Measurements from ENCODE around the gene EPB41L2.

DNA sequence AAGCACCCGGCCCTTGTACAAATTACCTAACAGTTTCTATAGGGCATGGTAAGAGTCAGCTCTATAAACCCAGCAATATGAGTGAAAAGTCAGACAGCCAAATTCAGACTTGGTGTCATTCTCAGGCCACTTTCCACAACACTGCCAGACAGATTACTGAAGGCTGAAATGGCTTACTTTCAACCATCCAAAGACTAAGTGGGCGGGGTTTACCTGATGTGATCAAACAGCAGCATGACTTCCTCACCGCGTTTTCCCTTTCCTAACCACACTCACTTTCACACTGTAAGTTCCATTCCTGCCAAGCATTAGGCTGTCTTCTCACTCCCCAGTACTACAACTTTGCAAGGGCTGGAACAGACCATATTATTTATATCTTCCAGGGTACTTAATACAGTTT is 149.9 kb downstream of the EPB41L2 start:
- TF ChIP-seq, protein P1, sequence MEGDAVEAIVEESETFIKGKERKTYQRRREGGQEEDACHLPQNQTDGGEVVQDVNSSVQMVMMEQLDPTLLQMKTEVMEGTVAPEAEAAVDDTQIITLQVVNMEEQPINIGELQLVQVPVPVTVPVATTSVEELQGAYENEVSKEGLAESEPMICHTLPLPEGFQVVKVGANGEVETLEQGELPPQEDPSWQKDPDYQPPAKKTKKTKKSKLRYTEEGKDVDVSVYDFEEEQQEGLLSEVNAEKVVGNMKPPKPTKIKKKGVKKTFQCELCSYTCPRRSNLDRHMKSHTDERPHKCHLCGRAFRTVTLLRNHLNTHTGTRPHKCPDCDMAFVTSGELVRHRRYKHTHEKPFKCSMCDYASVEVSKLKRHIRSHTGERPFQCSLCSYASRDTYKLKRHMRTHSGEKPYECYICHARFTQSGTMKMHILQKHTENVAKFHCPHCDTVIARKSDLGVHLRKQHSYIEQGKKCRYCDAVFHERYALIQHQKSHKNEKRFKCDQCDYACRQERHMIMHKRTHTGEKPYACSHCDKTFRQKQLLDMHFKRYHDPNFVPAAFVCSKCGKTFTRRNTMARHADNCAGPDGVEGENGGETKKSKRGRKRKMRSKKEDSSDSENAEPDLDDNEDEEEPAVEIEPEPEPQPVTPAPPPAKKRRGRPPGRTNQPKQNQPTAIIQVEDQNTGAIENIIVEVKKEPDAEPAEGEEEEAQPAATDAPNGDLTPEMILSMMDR (IDR thresholded peaks at IDR 0.05 in 2 of 3, conservative IDR thresholded peaks at IDR 0.05 in 1 of 3; ENCODE audit: borderline replicate concordance in 1 of 3, insufficient read depth in 1 of 3, low read depth in 2 of 3, low read length in 2 of 3): no peak
- TF ChIP-seq YY1 (IDR thresholded peaks at IDR 0.05; ENCODE audit: extremely low read depth, insufficient replicate concordance, low read depth, low read length): no peak
- TF ChIP-seq, protein P2, sequence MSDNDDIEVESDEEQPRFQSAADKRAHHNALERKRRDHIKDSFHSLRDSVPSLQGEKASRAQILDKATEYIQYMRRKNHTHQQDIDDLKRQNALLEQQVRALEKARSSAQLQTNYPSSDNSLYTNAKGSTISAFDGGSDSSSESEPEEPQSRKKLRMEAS (IDR thresholded peaks at IDR 0.05): no peak
- no peak for TF ChIP-seq EZH2phosphoT487 (IDR thresholded peaks at IDR 0.05; ENCODE audit: borderline replicate concordance)
- no peak for TF ChIP-seq SP1 (IDR thresholded peaks at IDR 0.05; ENCODE audit: low read depth)
- TF ChIP-seq POLR2A (IDR thresholded peaks at IDR 0.05; ENCODE audit: borderline replicate concordance, extremely low read depth, insufficient read depth, insufficient read length): no peak
- TF ChIP-seq, protein P3, sequence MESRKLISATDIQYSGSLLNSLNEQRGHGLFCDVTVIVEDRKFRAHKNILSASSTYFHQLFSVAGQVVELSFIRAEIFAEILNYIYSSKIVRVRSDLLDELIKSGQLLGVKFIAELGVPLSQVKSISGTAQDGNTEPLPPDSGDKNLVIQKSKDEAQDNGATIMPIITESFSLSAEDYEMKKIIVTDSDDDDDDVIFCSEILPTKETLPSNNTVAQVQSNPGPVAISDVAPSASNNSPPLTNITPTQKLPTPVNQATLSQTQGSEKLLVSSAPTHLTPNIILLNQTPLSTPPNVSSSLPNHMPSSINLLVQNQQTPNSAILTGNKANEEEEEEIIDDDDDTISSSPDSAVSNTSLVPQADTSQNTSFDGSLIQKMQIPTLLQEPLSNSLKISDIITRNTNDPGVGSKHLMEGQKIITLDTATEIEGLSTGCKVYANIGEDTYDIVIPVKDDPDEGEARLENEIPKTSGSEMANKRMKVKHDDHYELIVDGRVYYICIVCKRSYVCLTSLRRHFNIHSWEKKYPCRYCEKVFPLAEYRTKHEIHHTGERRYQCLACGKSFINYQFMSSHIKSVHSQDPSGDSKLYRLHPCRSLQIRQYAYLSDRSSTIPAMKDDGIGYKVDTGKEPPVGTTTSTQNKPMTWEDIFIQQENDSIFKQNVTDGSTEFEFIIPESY (IDR thresholded peaks at IDR 0.05; ENCODE audit: extremely low read depth, insufficient replicate concordance, low read length): no peak
- no peak for TF ChIP-seq POLR2AphosphoS5 (IDR thresholded peaks at IDR 0.05; ENCODE audit: low read depth, low read length)
- no peak for TF ChIP-seq EZH2 (IDR thresholded peaks at IDR 0.05)
- no peak for TF ChIP-seq SIN3A (IDR thresholded peaks at IDR 0.05; ENCODE audit: low read depth)
- TF ChIP-seq RAD21 (IDR thresholded peaks at IDR 0.05; ENCODE audit: low read depth): no peak
- no peak for TF ChIP-seq SRF (IDR thresholded peaks at IDR 0.05; ENCODE audit: low read depth)
